Cardiac fibroblast (primary cell): ENCODE data around the gene IFITM10.

Experiments used
- DNase-seq, 2 donors: peaks; one replicate each; pipeline versions ENCODE4 v3.0.0 to v3.0.0-alpha.2; 2010; ENCODE audit warnings: low read depth in 2 of 2
- H3K4me3 ChIP-seq, 2 donors: replicated peaks in 1 of 2; 1 replicate in 1 of 2; 2 replicates in 1 of 2; pipeline ENCODE4 v1.5.1; 2011; ENCODE audit warnings: low read depth in 2 of 2, low read length in 2 of 2, mild to moderate bottlenecking in 2 of 2, moderate library complexity in 1 of 2
- TF ChIP-seq, protein P1 (sequence below): IDR thresholded peaks from one replicate; pipeline ENCODE4 v1.5.1; 2011; ENCODE audit warnings: low read depth, mild to moderate bottlenecking, low read length, inconsistent platforms

The IFITM10 gene

DNA sequence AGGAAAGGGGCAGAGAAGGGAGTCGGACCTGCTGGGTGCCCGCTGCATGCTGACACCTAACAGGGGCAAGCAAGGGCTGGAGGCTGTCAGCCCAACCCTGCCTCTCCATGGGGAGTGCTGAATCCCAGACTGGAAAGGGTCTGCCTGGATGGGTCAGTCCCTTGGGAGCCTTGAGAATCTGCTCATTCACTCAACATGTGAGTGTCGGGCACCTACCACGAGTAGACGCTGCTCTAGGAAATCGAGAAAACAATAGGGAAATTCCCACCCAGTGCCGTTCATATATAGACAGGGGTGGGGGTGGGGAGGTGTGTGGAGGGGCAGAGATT lies 17.7 kb upstream of the IFITM10 start:
- no peak overlapping the region for H3K4me3 ChIP-seq
- no peak for DNase-seq
- TF ChIP-seq, protein P1, sequence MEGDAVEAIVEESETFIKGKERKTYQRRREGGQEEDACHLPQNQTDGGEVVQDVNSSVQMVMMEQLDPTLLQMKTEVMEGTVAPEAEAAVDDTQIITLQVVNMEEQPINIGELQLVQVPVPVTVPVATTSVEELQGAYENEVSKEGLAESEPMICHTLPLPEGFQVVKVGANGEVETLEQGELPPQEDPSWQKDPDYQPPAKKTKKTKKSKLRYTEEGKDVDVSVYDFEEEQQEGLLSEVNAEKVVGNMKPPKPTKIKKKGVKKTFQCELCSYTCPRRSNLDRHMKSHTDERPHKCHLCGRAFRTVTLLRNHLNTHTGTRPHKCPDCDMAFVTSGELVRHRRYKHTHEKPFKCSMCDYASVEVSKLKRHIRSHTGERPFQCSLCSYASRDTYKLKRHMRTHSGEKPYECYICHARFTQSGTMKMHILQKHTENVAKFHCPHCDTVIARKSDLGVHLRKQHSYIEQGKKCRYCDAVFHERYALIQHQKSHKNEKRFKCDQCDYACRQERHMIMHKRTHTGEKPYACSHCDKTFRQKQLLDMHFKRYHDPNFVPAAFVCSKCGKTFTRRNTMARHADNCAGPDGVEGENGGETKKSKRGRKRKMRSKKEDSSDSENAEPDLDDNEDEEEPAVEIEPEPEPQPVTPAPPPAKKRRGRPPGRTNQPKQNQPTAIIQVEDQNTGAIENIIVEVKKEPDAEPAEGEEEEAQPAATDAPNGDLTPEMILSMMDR = no peak

DNA sequence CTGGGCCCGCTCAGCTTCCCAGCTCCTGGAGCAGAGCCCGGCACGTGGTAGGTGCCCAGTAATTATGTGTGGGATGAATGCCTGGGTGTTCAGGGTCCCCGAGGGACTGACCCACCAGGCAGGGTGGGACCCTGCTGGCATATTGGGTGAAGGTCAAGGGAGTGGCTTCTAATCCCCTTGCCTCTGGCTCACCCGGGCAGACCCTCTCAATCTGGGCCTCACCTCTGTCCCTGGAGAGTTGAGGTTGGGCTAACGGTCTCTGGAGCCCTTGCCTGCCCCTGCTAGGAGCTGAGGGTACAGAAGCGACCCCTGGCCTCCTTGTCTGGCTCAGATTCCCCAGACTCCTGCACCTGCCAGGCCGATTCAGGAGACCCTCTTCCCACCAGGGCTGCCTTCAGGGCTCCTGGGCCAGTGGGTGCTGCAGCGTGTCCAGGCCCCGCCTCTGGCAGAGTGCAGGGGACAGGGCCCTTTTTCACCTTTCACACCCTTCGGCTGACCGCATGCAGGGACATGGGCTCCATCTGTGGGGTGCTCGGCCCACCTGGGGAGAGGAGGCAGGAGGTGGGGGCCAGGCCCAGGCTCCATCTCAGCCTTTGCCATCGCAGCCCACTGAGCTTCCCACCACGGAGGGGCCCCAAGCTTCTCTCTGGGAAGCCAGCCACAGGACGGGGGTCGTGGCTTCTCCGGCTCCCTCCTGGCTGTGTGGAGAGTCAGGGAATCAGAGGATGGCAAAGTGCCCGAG lies 17.2 kb upstream of the IFITM10 start:
- H3K4me3 ChIP-seq = no peak overlapping the region
- DNase-seq = no peak
- TF ChIP-seq, protein P1 = no peak

DNA sequence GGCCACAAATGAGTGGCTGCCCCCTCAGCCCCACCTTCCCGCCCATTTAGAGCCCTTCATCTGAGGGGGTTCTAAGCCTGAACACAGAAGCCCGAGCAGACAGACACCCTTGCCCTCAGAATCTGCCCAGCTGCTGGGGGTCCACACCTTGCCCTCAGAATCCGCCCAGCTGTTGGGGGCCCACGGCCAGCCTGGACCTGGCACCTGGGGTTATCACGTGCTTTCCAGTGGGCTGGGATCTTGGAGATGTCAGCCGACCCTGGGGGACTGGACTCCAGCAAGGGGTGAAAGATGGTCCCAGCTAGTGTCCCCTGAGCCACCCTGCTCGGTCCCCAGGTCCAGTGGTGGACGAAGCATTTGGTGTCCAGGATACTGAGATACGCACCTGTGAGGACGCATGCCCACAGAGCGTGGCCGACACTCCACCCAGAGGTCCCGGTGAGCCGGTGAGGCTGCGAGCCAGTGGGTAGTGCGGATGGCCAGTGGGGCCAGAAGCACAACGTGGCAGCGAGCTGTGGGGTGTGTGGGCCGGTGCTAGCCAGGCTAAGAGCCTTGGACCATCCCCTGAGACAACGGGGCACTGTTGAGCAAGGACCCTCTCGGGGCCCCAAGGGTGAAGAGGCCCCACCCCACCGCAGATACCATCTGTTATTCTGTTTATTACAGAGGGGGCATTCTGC lies 16.5 kb upstream of the IFITM10 start:
- no peak overlapping the region for H3K4me3 ChIP-seq
- no peak for DNase-seq
- TF ChIP-seq, protein P1 = no peak

DNA sequence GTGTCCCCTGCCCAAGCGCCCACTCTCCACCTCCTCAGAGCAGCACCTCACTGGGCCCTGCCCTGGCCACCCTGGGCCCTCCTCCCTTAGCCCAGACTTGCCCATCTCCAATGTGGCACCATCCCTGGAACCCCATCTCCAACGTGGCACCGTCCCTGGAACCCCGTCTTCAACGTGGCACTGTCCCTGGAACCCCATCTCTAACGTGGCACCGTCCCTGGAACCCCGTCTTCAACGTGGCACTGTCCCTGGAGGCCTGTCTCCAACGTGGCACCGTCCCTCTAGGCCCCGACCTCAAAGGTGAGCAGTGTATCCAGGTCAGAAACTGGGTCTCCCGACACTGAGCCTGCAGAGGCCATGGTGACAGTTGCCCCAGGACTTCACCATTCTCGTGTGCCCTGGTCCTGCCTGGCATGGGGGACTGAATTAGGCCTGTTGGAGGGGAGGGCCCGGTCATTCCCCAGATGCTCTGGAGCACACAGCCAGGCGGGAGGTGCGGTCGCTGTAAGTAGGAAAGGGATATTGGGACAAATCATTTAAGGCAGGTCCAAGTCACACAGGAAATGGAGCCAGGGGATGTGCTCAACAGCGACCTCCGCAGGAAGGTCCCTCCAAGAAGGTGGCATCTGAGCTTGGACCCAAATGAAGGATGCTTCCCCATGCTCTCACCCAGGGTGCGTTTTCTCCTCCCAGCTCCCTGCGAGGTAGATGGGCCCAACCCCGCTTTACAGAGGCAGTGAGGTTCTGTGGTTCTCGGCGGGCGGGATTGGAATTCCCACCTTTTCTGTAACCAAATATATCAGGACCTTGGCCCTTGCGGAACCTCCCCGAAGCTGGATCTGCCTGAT lies 15.7 kb upstream of the IFITM10 start:
- no peak for DNase-seq
- TF ChIP-seq, protein P1 = no peak
- no peak overlapping the region for H3K4me3 ChIP-seq

GRCh38 chr11:1763796-1764661 lies 13.6 kb upstream of the IFITM10 start, which contains the start of gene CTSD:
TSS of gene CTSD (minus strand) at chr11:1763927. CDS start at chr11:1763859, 68 bp downstream.
- peak within 1 kb of the TSS; percentile 76 to 86 for H3K4me3 ChIP-seq
- peak; percentile 77 to 86 for DNase-seq
- TF ChIP-seq, protein P1 = no peak

- no peak for DNase-seq
- TF ChIP-seq, protein P1 = no peak
- peak overlapping the region; percentile 76 to 86 for H3K4me3 ChIP-seq
Observed at GRCh38 chr11:1763336-1763795, 13.0 kb upstream of the IFITM10 start.
